Fibroblast of lung (primary cell): Measurements from ENCODE around the gene OPRM1.

ENCODE experiments used
- CTCF ChIP-seq, 2 donors: IDR thresholded peaks in 1 of 2; conservative IDR thresholded peaks in 1 of 2; 1 replicate in 1 of 2; 2 replicates in 1 of 2; pipeline ENCODE4 v1.5.1; 2011 to 2012; ENCODE audit warnings: low read length in 2 of 2, control low read depth in 1 of 2, inconsistent platforms in 1 of 2, low read depth in 1 of 2, mild to moderate bottlenecking in 1 of 2
- EZH2 ChIP-seq: IDR thresholded peaks from 2 replicates; pipeline ENCODE4 v1.5.1; 2012; ENCODE audit warnings: low read length, control low read depth, mild to moderate bottlenecking; ENCODE audit errors: missing control alignments

- TF ChIP-seq EZH2: no peak
- TF ChIP-seq CTCF (conservative IDR thresholded peaks at IDR 0.05 in 1 of 2, IDR thresholded peaks at IDR 0.05 in 1 of 2; ENCODE audit: low read depth in 1 of 2, low read length in 2 of 2): no peak
Measured at GRCh38 chr6:154228521-154228905, 189.5 kb downstream of the OPRM1 start.
